GM12891 (cell line): ENCODE results near the gene UPB1.

Experiments
- PAX5 ChIP-seq: IDR thresholded peaks from 2 replicates; pipeline ENCODE4 v1.6.1; 2011; ENCODE audit warnings: low read length, moderate library complexity, mild to moderate bottlenecking; ENCODE audit not compliant: insufficient read depth, severe bottlenecking
- POLR2A ChIP-seq: IDR thresholded peaks from 2 replicates; pipeline ENCODE4 v1.6.1; 2011; ENCODE audit warnings: low read depth, low read length, control low read depth
- POLR2AphosphoS5 ChIP-seq: IDR thresholded peaks from 2 replicates; pipeline ENCODE4 v1.6.1; 2011; ENCODE audit warnings: low read depth, low read length, control low read depth
- SPI1 ChIP-seq: IDR thresholded peaks from 2 replicates; pipeline ENCODE4 v1.6.1; 2011; ENCODE audit warnings: low read depth, low read length, control low read depth
- TAF1 ChIP-seq: IDR thresholded peaks from 2 replicates; pipeline ENCODE4 v1.6.1; 2011; ENCODE audit warnings: low read depth, low read length, control low read depth

DNA sequence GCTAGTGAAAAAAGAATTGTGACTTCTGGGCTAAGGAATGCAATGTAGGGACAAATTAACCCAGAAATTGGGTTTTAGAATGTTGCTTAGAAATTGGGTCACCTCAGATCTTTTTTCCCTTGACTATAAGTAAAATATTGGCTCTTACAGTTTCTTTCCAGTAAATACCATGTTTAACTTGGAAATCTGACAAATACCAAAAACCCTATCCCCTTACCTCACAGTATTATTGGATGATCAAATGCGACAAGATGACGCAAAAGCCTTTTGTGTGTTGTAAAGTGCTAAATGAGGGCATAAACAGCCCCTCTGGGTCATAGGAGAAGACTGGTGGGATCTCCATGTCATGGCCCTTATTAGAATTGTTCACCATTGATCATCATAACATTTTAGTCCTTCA, 6.1 kb upstream of the UPB1 start:
- TF ChIP-seq POLR2A (no peak), SPI1 (no peak), PAX5 (no peak), POLR2AphosphoS5 (no peak), TAF1 (no peak)
